ENCODE results near the gene EFHD2.

DNA sequence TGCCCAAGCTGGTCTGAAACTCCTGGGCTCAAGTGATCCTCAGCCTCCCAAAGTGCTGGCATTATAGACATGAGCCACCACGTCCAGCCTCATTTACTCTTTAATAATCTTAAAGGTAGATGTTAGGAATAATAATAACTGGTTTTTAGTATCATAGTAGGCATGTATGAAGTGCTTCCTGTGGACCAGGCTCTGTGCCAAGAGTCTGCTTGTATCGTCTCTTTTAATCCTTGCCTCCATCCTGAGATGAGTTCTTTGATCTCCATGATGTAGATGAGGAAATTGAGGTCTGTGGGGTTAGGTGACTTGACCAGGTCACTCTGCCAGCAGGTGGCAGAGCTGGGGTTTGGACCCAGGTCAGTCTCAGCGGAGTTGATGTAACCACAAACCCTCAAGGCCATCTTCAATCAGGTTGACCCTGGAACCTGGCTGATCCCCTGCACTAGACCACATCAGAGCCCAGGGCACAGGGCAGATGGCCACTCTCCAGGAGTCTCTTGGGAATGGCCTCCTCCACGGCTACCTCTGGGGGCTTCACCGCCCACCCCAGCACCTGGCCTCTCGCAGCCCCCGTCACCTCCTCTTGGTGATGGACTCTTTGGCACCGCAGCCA, 11.3 kb downstream of the EFHD2 start:
- TF ChIP-seq POLR2A (IDR thresholded peaks at IDR 0.05) = no peak
- TF ChIP-seq, protein P1, sequence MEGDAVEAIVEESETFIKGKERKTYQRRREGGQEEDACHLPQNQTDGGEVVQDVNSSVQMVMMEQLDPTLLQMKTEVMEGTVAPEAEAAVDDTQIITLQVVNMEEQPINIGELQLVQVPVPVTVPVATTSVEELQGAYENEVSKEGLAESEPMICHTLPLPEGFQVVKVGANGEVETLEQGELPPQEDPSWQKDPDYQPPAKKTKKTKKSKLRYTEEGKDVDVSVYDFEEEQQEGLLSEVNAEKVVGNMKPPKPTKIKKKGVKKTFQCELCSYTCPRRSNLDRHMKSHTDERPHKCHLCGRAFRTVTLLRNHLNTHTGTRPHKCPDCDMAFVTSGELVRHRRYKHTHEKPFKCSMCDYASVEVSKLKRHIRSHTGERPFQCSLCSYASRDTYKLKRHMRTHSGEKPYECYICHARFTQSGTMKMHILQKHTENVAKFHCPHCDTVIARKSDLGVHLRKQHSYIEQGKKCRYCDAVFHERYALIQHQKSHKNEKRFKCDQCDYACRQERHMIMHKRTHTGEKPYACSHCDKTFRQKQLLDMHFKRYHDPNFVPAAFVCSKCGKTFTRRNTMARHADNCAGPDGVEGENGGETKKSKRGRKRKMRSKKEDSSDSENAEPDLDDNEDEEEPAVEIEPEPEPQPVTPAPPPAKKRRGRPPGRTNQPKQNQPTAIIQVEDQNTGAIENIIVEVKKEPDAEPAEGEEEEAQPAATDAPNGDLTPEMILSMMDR (IDR thresholded peaks at IDR 0.05) = no peak
